Mesothelial cell of epicardium (in vitro differentiated cells): ENCODE data around the gene TSHZ1. TPM values are rescaled to one million over a fixed set of nuclear protein-coding genes. Genes with fewer than 3 reads are reported as not detected.

ENCODE experiments used
- DNase-seq, 2 experiments: peaks; one replicate each; pipeline ENCODE4 v3.0.0; 2021; ENCODE audit warnings: low spot score in 2 of 2; ENCODE audit not compliant: unreplicated experiment in 2 of 2
- H3K27ac Mint-ChIP-seq: 2 replicates; pipeline ENCODE4 v1.8.0; 2021; ENCODE audit warnings: mixed read lengths
- H3K27me3 Mint-ChIP-seq: 2 replicates; pipeline ENCODE4 v1.8.0; 2021; ENCODE audit warnings: low read depth, mixed read lengths
- H3K36me3 Mint-ChIP-seq: 2 replicates; pipeline ENCODE4 v1.8.0; 2021; ENCODE audit warnings: mixed read lengths
- H3K4me1 Mint-ChIP-seq: 2 replicates; pipeline ENCODE4 v1.8.0; 2021; ENCODE audit warnings: mixed read lengths
- H3K4me3 Mint-ChIP-seq: 2 replicates; pipeline ENCODE4 v1.8.0; 2021; ENCODE audit warnings: mild to moderate bottlenecking, moderate library complexity, mixed read lengths
- H3K9me3 Mint-ChIP-seq: 2 replicates; pipeline ENCODE4 v1.8.0; 2021; ENCODE audit warnings: mixed read lengths
- CTCF ChIP-seq: fragments of 200-600 bp; sonication (generic); IDR thresholded peaks from one replicate; pipeline ENCODE4 v1.5.0; 2021; ENCODE audit warnings: antibody characterized with exemption; ENCODE audit not compliant: unreplicated experiment
- total RNA-seq: library from RNA; stranded (reverse); gene quantifications from 3 replicates; pipeline ENCODE4 v1.2.1, GENCODE V29; 2021

The TSHZ1 gene
- total RNA-seq, 1 donor from 2014 or later = 48.6 TPM

GRCh38 chr18:75269124-75269680, 58.6 kb downstream of the TSHZ1 start:
- no peaks in the 10 kb centered on the region for H3K9me3 Mint-ChIP-seq
- no peaks in the 10 kb centered on the region for H3K27me3 Mint-ChIP-seq

GRCh38 chr18:75269696-75270095, 59.1 kb downstream of the TSHZ1 start:
- no peaks in the 10 kb centered on the region for H3K27me3 Mint-ChIP-seq
- DNase-seq = no peak

More at GRCh38 chr18:75269124-75269680, 58.6 kb downstream of the TSHZ1 start:
- no peak for DNase-seq
- Mint-ChIP-seq H3K4me3 (no peak overlapping the region), H3K27ac (no peak overlapping the region), H3K4me1 (peaks cover 52% of the 10 kb centered on the region), H3K36me3 (no peaks in the 10 kb centered on the region)
- no peak for TF ChIP-seq CTCF

GRCh38 chr18:75271952-75272351, 61.4 kb downstream of the TSHZ1 start:
- TF ChIP-seq CTCF = no peak
- H3K27ac Mint-ChIP-seq = no peak overlapping the region
- no peaks in the 10 kb centered on the region for H3K9me3 Mint-ChIP-seq
- H3K4me1 Mint-ChIP-seq = peaks cover 25% of the 10 kb centered on the region
- no peaks in the 10 kb centered on the region for H3K27me3 Mint-ChIP-seq
- no peak for DNase-seq
- H3K36me3 Mint-ChIP-seq = no peaks in the 10 kb centered on the region
- H3K4me3 Mint-ChIP-seq = no peak overlapping the region

More at GRCh38 chr18:75269696-75270095, 59.1 kb downstream of the TSHZ1 start:
- Mint-ChIP-seq H3K4me1 (peaks cover 47% of the 10 kb centered on the region), H3K9me3 (no peaks in the 10 kb centered on the region), H3K27ac (no peak overlapping the region), H3K4me3 (no peak overlapping the region), H3K36me3 (no peaks in the 10 kb centered on the region)
- TF ChIP-seq CTCF = no peak

GRCh38 chr18:75273817-75274216, 63.2 kb downstream of the TSHZ1 start:
- Mint-ChIP-seq H3K27me3 (no peaks in the 10 kb centered on the region), H3K27ac (no peak overlapping the region), H3K36me3 (no peaks in the 10 kb centered on the region), H3K9me3 (no peaks in the 10 kb centered on the region), H3K4me3 (no peak overlapping the region), H3K4me1 (peaks cover 14% of the 10 kb centered on the region)
- DNase-seq = no peak
- TF ChIP-seq CTCF = no peak

GRCh38 chr18:75275226-75275625, 64.6 kb downstream of the TSHZ1 start:
- Mint-ChIP-seq H3K27me3 (no peaks in the 10 kb centered on the region), H3K27ac (no peak overlapping the region), H3K36me3 (no peaks in the 10 kb centered on the region), H3K4me3 (no peak overlapping the region), H3K9me3 (no peaks in the 10 kb centered on the region), H3K4me1 (peaks cover 10% of the 10 kb centered on the region)
- no peak for DNase-seq
- TF ChIP-seq CTCF = no peak
